Right lobe of liver (tissue), 6 donors: Measurements from ENCODE around the gene KCND2. TPM values are rescaled to one million over a fixed set of nuclear protein-coding genes. Genes with fewer than 3 reads are reported as not detected.

Source experiments
- ATAC-seq, 4 donors: fragments of 200-7000 bp; cut with Tn5 transposase; one replicate each; pipeline ENCODE4 v1.9.1; 2020; ENCODE audit warnings: mild to moderate bottlenecking in 4 of 4, moderate library complexity in 4 of 4
- DNase-seq, 3 donors: peaks; one replicate each; pipeline ENCODE4 v3.0.0-alpha.2; 2020
- H3K27ac ChIP-seq, 3 donors: fragments of 200-600 bp; one replicate each; pipeline ENCODE4 v1.8.0; 2022
- H3K27me3 ChIP-seq, 2 donors: fragments of 200-600 bp; one replicate each; pipeline ENCODE4 v1.8.0; 2022
- H3K36me3 ChIP-seq, 4 donors: fragments of 200-600 bp; sonication (generic) in 1 of 4; one replicate each; pipeline versions ENCODE4 v1.5.1 to v1.8.0; 2017 to 2022; ENCODE audit warnings: control low read depth in 1 of 4
- H3K4me1 ChIP-seq, 4 donors: fragments of 200-600 bp; sonication (generic) in 1 of 4; one replicate each; pipeline versions ENCODE4 v1.5.1 to v1.8.0; 2017 to 2022; ENCODE audit warnings: control low read depth in 1 of 4
- H3K4me3 ChIP-seq, 3 donors: fragments of 200-600 bp; one replicate each; pipeline ENCODE4 v1.8.0; 2022
- H3K9me3 ChIP-seq, 4 donors: fragments of 200-600 bp; sonication (generic) in 1 of 4; one replicate each; pipeline versions ENCODE4 v1.5.1 to v1.8.0; 2017 to 2022; ENCODE audit warnings: control low read depth in 1 of 4
- POLR2A ChIP-seq: fragments of 450-650 bp; IDR thresholded peaks from one replicate; pipeline ENCODE4 v1.6.1; 2017; ENCODE audit warnings: antibody characterized with exemption, mild to moderate bottlenecking
- WGBS: methylation state at CpG from one replicate; pipeline ENCODE4 v1.1.6; 2018; ENCODE audit warnings: low coverage, low lambda C conversion rate; ENCODE audit not compliant: insufficient coverage; ENCODE audit errors: missing lambda C conversion rate; 5-methylcytosine and 5-hydroxymethylcytosine counted together
- intact Hi-C, 2 donors: fragments of 100-400 bp; cut with DNase I; formaldehyde crosslinking; loops; one replicate each; pipeline versions ENCODE4 v1.11.2 to v1.14.1; 2022
- total RNA-seq, 6 experiments: library from RNA; depleted of rRNA in 2 of 6; stranded (reverse); fragments of >200 nt in 2 of 6; fragmentation: NEBNext Ultra II Directional in 3 of 6; extraction: Animal tissue kit (Norgen Biotek cat#: 25700) in 3 of 6; gene quantifications; one replicate each; pipeline versions ENCODE4 v1.1.0 to v1.2.4, GENCODE V29; 2016 to 2023
- TF ChIP-seq, protein P1 (sequence below), 4 donors: fragments of 200-600 bp in 3 of 4; fragments of 450-650 bp in 1 of 4; IDR thresholded peaks; one replicate each; pipeline versions ENCODE4 v1.5.1 to v1.8.0; 2016 to 2022; ENCODE audit warnings: antibody characterized with exemption in 4 of 4, mild to moderate bottlenecking in 2 of 4
- donor health status: DM: no; HTN: yes; CAD: no.
- donor health status: DM: no; HTN: no; CAD: no.
- donor health status: DM: no; HTN: no; CAD: no.
- donor health status: DM: no; HTN: yes; CAD: no.
- donor health status: DM: no; HTN: yes; CAD: no.

The KCND2 gene
- total RNA-seq, 6 experiments from 2014 or later, result 0.04 to 0.49 TPM; not detected in 4

DNA sequence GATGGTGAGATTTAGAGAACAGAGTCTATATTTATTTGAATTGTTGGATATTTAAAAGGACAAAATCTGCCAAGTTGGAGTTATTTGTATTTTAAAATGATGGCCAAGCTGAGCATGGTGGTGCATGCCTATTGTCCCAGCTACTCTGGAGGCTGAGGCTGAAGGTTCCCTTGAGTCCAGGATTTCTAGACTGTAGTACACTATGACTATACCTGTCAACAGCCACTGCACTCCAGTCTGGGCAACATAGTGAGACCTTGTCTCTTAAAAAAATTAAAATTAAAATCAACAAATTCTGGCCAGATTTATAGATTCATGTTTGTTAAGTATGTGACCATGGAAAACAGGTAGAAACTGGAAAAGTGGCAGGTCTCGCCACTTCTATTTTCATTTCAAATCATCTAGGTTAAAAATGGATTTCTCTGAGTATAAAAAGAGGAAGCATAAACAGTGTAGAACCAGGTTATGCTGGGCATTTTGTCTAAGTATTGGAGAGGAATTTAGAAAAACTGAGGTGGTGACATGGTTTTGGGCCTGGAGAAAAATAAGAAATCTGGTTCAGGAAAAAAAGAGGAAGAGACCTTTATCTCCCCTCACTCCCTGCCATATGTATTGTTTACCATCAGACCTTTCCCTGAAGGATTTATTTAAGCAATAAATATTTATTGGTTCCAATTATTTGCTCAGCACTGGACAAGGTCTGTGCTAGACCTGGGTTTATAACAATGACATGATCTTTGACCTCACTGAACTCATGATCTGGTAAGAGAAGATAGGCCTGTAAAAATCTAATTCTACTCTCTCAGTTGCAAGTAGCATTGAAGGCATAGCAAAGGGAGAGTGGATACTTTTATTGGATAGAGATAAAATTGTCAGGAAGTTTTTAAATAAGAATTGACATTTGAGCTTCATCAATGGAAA is 450.8 kb downstream of the KCND2 start:
- intact Hi-C loops, result no loop called here
- Histone ChIP-seq H3K27me3 (peaks cover 0 to 4% of the 10 kb centered on the region in 2 donors), H3K27ac (no peak overlapping the region), H3K36me3 (no peaks in the 10 kb centered on the region), H3K9me3 (no peaks in the 10 kb centered on the region), H3K4me3 (no peak overlapping the region), H3K4me1 (peaks cover 0 to 5% (median 0%) of the 10 kb centered on the region in 4 donors)
- 82% methylated on average over 1 of the region's 1 CpG for WGBS
- TF ChIP-seq, protein P1, sequence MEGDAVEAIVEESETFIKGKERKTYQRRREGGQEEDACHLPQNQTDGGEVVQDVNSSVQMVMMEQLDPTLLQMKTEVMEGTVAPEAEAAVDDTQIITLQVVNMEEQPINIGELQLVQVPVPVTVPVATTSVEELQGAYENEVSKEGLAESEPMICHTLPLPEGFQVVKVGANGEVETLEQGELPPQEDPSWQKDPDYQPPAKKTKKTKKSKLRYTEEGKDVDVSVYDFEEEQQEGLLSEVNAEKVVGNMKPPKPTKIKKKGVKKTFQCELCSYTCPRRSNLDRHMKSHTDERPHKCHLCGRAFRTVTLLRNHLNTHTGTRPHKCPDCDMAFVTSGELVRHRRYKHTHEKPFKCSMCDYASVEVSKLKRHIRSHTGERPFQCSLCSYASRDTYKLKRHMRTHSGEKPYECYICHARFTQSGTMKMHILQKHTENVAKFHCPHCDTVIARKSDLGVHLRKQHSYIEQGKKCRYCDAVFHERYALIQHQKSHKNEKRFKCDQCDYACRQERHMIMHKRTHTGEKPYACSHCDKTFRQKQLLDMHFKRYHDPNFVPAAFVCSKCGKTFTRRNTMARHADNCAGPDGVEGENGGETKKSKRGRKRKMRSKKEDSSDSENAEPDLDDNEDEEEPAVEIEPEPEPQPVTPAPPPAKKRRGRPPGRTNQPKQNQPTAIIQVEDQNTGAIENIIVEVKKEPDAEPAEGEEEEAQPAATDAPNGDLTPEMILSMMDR (IDR thresholded peaks at IDR 0.05), result no peak
- TF ChIP-seq POLR2A, result no peak
- ATAC-seq, result peak; percentile 68 to 83 (median 76)
- DNase-seq, result no peak

DNA sequence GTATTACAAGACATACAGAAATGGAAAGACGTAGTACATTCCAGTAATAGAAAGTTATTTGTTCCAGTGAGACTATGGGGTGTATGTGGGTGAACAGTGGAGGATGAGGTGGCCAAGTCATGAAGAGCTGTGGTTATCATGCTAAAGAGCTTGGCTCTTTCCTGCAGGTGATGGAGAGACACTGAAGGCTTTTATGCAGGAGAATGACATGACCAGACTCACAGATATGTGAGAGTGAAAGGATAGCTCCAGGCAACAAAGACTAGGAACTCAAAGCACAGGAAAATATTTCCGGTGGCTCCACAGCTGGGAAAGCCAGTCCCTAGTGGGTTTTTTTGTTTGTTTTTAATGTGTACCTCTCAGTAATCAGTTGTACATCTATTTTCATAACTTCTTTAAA is 451.5 kb downstream of the KCND2 start:
- H3K27me3 ChIP-seq, result no peaks in the 10 kb centered on the region
- TF ChIP-seq, protein P1 (IDR thresholded peaks at IDR 0.05), result no peak
- no peak for TF ChIP-seq POLR2A
- 75% methylated on average over 2 of the region's 2 CpGs for WGBS
- intact Hi-C loops, result no loop called here
- no peak for ATAC-seq
- H3K9me3 ChIP-seq, result no peaks in the 10 kb centered on the region
- no peak for DNase-seq
- H3K27ac ChIP-seq, result no peak overlapping the region
- peaks cover 0 to 5% (median 0%) of the 10 kb centered on the region in 4 donors for H3K4me1 ChIP-seq
- no peaks in the 10 kb centered on the region for H3K36me3 ChIP-seq
- H3K4me3 ChIP-seq, result no peak overlapping the region

DNA sequence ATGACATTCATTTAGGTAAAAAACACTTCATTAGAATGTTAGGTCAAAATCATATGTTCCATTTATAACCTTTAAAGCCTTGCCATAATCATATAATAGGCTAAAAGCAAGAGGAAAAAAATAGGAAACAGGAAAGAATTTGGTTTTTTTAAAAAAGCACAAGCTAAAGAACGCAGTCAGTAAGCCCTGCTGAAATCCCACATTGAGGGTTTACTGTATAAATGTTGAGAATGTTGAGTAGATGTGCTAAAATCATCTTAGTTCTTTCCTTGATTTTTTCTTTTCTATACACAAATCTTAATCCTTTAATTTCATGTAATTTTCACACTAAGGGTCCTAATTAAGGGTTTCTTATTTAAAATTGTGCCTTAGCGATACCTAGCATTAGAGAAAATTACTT is 452.0 kb downstream of the KCND2 start:
- 74% methylated on average over 2 of the region's 2 CpGs for WGBS
- intact Hi-C loops, result no loop called here
- TF ChIP-seq, protein P1 (IDR thresholded peaks at IDR 0.05), result no peak
- no peak for TF ChIP-seq POLR2A
- no peaks in the 10 kb centered on the region for H3K27me3 ChIP-seq
- DNase-seq, result no peak
- peaks cover 0 to 5% (median 0%) of the 10 kb centered on the region in 4 donors for H3K4me1 ChIP-seq
- H3K4me3 ChIP-seq, result no peak overlapping the region
- ATAC-seq, result no peak
- H3K9me3 ChIP-seq, result no peaks in the 10 kb centered on the region
- H3K36me3 ChIP-seq, result no peaks in the 10 kb centered on the region
- H3K27ac ChIP-seq, result no peak overlapping the region

DNA sequence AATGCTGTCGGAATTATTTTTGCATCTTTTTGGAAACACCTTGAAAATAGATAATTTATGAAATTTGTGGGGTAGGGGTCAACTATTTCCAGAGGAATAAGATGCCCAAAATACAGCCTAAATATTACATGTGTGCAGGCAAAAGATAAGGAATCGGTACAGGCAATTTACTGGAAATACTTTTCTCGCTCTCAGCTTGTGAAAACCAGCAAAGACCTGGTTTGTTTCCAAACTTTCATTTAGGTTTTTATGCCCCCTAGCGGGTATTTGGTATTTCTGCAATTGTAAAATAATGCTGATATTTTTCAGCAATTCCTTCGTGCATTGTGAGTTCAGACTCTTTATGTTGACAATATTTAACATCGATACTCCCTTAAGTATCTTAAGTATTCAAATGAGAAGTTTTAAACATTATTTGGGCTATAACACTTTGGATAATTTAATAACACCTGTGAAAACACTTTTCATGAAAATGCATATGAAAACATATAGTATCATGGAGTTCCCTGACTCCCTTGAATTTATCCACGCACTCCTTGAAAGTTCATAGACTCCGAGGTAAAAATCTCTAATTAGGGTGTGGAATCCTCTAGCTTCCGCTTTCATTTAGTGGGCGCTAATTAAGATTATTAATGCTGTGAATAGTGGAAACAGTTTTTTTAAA is 452.5 kb downstream of the KCND2 start:
- ATAC-seq, result peak in 3 of 4 donors; percentile 58 to 64 (median 63)
- DNase-seq, result no peak
- no peak for TF ChIP-seq POLR2A
- TF ChIP-seq, protein P1 (IDR thresholded peaks at IDR 0.05), result peak; percentile 52 to 71 (median 66)
- Histone ChIP-seq H3K27ac (no peak overlapping the region), H3K27me3 (no peaks in the 10 kb centered on the region), H3K36me3 (no peaks in the 10 kb centered on the region), H3K4me1 (peaks cover 0 to 5% (median 0%) of the 10 kb centered on the region in 4 donors), H3K4me3 (no peak overlapping the region), H3K9me3 (no peaks in the 10 kb centered on the region)
- 23% methylated on average over 10 of the region's 10 CpGs for WGBS
- intact Hi-C loops, result no loop called here
